HPDE6-E6E7 (cell line): ENCODE data around the gene ZFYVE21.

Experiments used
- DNase-seq: peaks from one replicate; pipeline ENCODE4 v3.0.0; 2011; ENCODE audit warnings: missing footprints; ENCODE audit errors: extremely low spot score

The ZFYVE21 gene

GRCh38 chr14:103705504-103706284 is 9.9 kb upstream of the ZFYVE21 start:
- no peak for DNase-seq

GRCh38 chr14:103706551-103707328 is 8.9 kb upstream of the ZFYVE21 start:
- no peak for DNase-seq

- no peak for DNase-seq
Measured at GRCh38 chr14:103707329-103708263, 8.0 kb upstream of the ZFYVE21 start.

GRCh38 chr14:103708750-103709187 is 6.8 kb upstream of the ZFYVE21 start:
- no peak for DNase-seq

- DNase-seq = no peak
Measured at GRCh38 chr14:103709814-103710213, 5.8 kb upstream of the ZFYVE21 start.

GRCh38 chr14:103710771-103711377 is 4.7 kb upstream of the ZFYVE21 start:
- no peak for DNase-seq

- peak; percentile 62 for DNase-seq
Measured at GRCh38 chr14:103711516-103712431, 3.8 kb upstream of the ZFYVE21 start.

- DNase-seq = no peak
Measured at GRCh38 chr14:103712633-103713247, 2.9 kb upstream of the ZFYVE21 start.

GRCh38 chr14:103713304-103714062 is 2.1 kb upstream of the ZFYVE21 start:
- no peak for DNase-seq

- no peak for DNase-seq
Measured at GRCh38 chr14:103714063-103714724, 1.4 kb upstream of the ZFYVE21 start.

GRCh38 chr14:103716091-103716801 is 636 bp downstream of the ZFYVE21 start:
- no peak for DNase-seq

- no peak for DNase-seq
Measured at GRCh38 chr14:103716899-103717411, 1.3 kb downstream of the ZFYVE21 start.

GRCh38 chr14:103718572-103718971 is 3.0 kb downstream of the ZFYVE21 start:
- DNase-seq = no peak

GRCh38 chr14:103719751-103720150 is 4.1 kb downstream of the ZFYVE21 start:
- DNase-seq = no peak

GRCh38 chr14:103721334-103722120 is 5.9 kb downstream of the ZFYVE21 start:
- peak; percentile 72 for DNase-seq

- DNase-seq = no peak
Measured at GRCh38 chr14:103723748-103724081, 8.1 kb downstream of the ZFYVE21 start.

GRCh38 chr14:103724116-103724515 is 8.5 kb downstream of the ZFYVE21 start:
- DNase-seq = no peak
